HCT116 (cell line): Measurements from ENCODE around the gene USP3.

ENCODE experiments used
- ATF3 ChIP-seq: IDR thresholded peaks from 2 replicates; pipeline ENCODE4 v1.6.1; 2012
- CTCF ChIP-seq, 3 experiments: fragments of 200-600 bp in 1 of 3; sonication (generic) in 1 of 3; IDR thresholded peaks in 2 of 3; conservative IDR thresholded peaks in 1 of 3; 2 replicates each; pipeline ENCODE4 v1.5.1; 2012 to 2017; ENCODE audit warnings: low read depth in 2 of 3, low read length in 2 of 3, antibody characterized with exemption in 1 of 3, borderline replicate concordance in 1 of 3, control low read depth in 1 of 3, mild to moderate bottlenecking in 1 of 3, mixed read lengths in 1 of 3, mixed run types in 1 of 3, moderate library complexity in 1 of 3; ENCODE audit not compliant: insufficient read depth in 1 of 3
- MAX ChIP-seq: IDR thresholded peaks from 2 replicates; pipeline ENCODE4 v1.6.1; 2012
- POLR2A ChIP-seq: IDR thresholded peaks from 2 replicates; pipeline ENCODE4 v1.7.0; 2011; ENCODE audit warnings: borderline replicate concordance; ENCODE audit not compliant: insufficient read depth, insufficient read length; ENCODE audit errors: extremely low read depth
- POLR2AphosphoS5 ChIP-seq: IDR thresholded peaks from 2 replicates; pipeline ENCODE4 v1.6.1; 2011; ENCODE audit warnings: mild to moderate bottlenecking, low read depth, low read length, moderate library complexity
- TCF7L2 ChIP-seq: IDR thresholded peaks from 2 replicates; pipeline ENCODE4 v1.7.0; 2011; ENCODE audit warnings: borderline replicate concordance, inconsistent platforms; ENCODE audit not compliant: insufficient read depth, insufficient read length; ENCODE audit errors: extremely low read depth
- YY1 ChIP-seq: IDR thresholded peaks from 2 replicates; pipeline ENCODE4 v1.6.1; 2011; ENCODE audit warnings: low read length, low read depth, moderate library complexity, mild to moderate bottlenecking; ENCODE audit not compliant: insufficient replicate concordance; ENCODE audit errors: extremely low read depth
- ZNF274 ChIP-seq: fragments of 200-500 bp; sonication (Bioruptor generic); IDR thresholded peaks from 2 replicates; pipeline ENCODE4 v1.6.1; 2014; ENCODE audit warnings: mild to moderate bottlenecking, low read depth, low read length, inconsistent platforms

GRCh38 chr15:63623232-63623969 is 119.0 kb downstream of the USP3 start:
- no peak for TF ChIP-seq POLR2A
- TF ChIP-seq TCF7L2 = no peak
- no peak for TF ChIP-seq YY1
- no peak for TF ChIP-seq CTCF (IDR thresholded peaks at IDR 0.05 in 2 of 3, conservative IDR thresholded peaks at IDR 0.05 in 1 of 3; ENCODE audit: borderline replicate concordance in 1 of 3, insufficient read depth in 1 of 3, low read depth in 2 of 3, low read length in 2 of 3)
- TF ChIP-seq MAX = no peak
- no peak for TF ChIP-seq POLR2AphosphoS5
- no peak for TF ChIP-seq ZNF274
- no peak for TF ChIP-seq ATF3
